GM12878 (cell line): ENCODE data around the gene PGM5. TPM values are rescaled to one million over a fixed set of nuclear protein-coding genes. Genes with fewer than 3 reads are reported as not detected.

ENCODE experiments used
- CUX1 ChIP-seq: IDR thresholded peaks from 2 replicates; pipeline ENCODE4 v1.6.1; 2012; ENCODE audit warnings: improper control_type of control experiment, low read depth, low read length; ENCODE audit not compliant: insufficient replicate concordance
- EZH2 ChIP-seq: IDR thresholded peaks from 2 replicates; pipeline ENCODE4 v1.6.1; 2012; ENCODE audit warnings: low read depth, mild to moderate bottlenecking, control low read depth, inconsistent platforms, low read length, borderline replicate concordance; ENCODE audit not compliant: control insufficient read depth
- HDAC6 ChIP-seq: fragments of 200-600 bp; sonication (generic); IDR thresholded peaks from one replicate; pipeline ENCODE4 v1.8.0; 2017; ENCODE audit warnings: antibody characterized with exemption; ENCODE audit not compliant: unreplicated experiment
- NFXL1 ChIP-seq: fragments of 450-650 bp; IDR thresholded peaks from 2 replicates; pipeline ENCODE4 v1.6.1; 2017; ENCODE audit warnings: antibody characterized with exemption, mild to moderate bottlenecking, borderline replicate concordance
- NRF1 ChIP-seq: conservative IDR thresholded peaks from 2 replicates; pipeline ENCODE4 v1.6.1; 2011; ENCODE audit warnings: mild to moderate bottlenecking, low read depth, low read length, improper control_type of control experiment
- POLR2A ChIP-seq: IDR thresholded peaks from 2 replicates; pipeline ENCODE4 v1.6.1; 2011; ENCODE audit warnings: low read depth, mild to moderate bottlenecking, low read length
- RBBP5 ChIP-seq: fragments of 200-600 bp; sonication (generic); conservative IDR thresholded peaks from 2 replicates; pipeline ENCODE4 v1.6.1; 2016
- polyA plus RNA-seq, 11 experiments: library from polyadenylated mRNA; depleted of rRNA in 4 of 11; unstranded in 6 of 11; stranded (reverse) in 5 of 11; fragments of >200 nt; fragmentation: Nextera tagmentation in 4 of 11; fragmentation: Illumina TruSeq in 1 of 11; extraction: Ambion mirVana in 4 of 11; extraction: Trizol in 1 of 11; gene quantifications; 1 replicate in 1 of 11; 2 replicates in 10 of 11; pipeline versions ENCODE4 v1.2.1 to v1.2.3, GENCODE V29; 2011 to 2016; ENCODE audit warnings: inconsistent platforms in 2 of 11, missing spikeins in 2 of 11, low read depth in 1 of 11
- total RNA-seq, 4 experiments: library from RNA; depleted of rRNA in 3 of 4; stranded (reverse); fragments of >200 nt in 3 of 4; fragmentation: Illumina TruSeq in 1 of 4; extraction: Trizol in 1 of 4; gene quantifications; 2 replicates each; pipeline versions ENCODE4 v1.2.1 to v1.2.3, GENCODE V29; 2013 to 2021

The PGM5 gene
- total and polyA plus RNA-seq, 10 of the 15 experiments (the other 5 are each of a cell fraction or from before 2014, with no cell fraction given), result 0.28 to 0.73 TPM; not detected in 8

GRCh38 chr9:68513981-68514380 lies 157.6 kb downstream of the PGM5 start (continued):
- TF ChIP-seq HDAC6 (no peak), CUX1 (no peak), EZH2 (no peak), NRF1 (no peak), POLR2A (no peak), NFXL1 (no peak), RBBP5 (no peak)
